IPS DF 19.7 (cell line): ENCODE results near the gene CLEC1A.

Experiments
- DNase-seq: peaks from one replicate; pipeline ENCODE4 v3.0.0-alpha.2; 2013; ENCODE audit warnings: low read depth, low spot score

The CLEC1A gene

DNA sequence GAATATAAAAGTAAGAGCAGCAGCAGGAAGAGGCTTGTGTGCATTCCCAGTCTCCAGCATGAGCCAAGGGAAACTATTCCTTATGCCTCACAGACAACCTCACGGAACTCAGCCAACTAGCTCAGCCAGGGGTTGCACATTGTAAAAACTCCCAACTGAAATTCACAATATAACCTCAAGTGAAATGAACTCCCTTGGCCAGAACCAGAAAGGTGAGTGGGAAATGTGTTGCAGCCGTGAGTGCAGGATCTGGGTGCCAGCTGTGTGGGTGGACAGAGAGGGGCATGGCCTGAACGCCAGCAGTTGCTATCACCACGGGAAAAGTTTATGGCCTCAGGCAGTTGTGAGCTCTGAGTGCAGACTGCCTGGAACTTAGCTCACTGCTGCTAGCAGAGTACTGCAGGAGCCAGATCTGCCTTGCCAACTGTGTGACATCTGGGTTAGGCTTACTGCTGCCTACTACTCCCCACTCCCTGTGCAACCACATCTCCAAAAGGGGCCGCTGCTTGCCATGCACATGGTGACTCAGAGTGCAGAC, 2.3 kb upstream of the CLEC1A start:
- DNase-seq: no peak

DNA sequence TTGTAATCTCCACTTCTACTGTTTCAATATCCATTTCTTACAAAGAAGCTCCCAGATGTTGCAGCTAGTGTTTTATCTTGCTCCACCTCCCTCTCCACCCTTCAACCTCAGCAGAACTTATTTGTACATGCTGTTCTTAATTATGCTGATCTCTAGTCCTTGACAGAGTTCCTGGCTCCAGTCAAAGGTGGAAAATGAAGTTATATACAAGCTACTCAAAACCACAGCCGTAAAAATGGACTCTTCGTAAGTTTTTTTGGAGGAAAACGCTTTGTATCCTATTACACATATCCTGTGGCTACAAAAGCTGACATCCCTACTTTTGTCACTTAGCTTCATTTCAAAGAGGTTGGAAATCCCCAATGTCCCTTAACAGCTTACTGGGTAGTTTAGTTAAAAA, 1.3 kb downstream of the CLEC1A start:
- DNase-seq: no peak

DNA sequence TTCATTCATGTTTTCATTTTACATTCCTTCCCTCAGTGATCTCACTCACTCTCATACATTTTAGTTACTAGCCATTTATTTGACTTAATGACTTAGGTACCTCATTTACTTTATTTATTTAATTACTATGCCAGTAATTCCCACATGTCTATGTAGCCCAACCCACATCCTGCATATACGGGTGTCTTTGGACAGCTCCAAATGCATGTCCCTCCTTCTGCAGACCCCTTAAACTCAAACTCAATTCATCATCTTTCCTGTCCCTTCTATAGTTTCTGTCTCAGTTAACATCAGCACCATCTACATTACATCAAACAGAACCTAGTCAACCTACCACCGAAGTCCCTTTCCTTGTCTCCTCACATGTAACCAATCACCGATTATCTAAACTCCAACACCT, 2.8 kb downstream of the CLEC1A start:
- DNase-seq: no peak

DNA sequence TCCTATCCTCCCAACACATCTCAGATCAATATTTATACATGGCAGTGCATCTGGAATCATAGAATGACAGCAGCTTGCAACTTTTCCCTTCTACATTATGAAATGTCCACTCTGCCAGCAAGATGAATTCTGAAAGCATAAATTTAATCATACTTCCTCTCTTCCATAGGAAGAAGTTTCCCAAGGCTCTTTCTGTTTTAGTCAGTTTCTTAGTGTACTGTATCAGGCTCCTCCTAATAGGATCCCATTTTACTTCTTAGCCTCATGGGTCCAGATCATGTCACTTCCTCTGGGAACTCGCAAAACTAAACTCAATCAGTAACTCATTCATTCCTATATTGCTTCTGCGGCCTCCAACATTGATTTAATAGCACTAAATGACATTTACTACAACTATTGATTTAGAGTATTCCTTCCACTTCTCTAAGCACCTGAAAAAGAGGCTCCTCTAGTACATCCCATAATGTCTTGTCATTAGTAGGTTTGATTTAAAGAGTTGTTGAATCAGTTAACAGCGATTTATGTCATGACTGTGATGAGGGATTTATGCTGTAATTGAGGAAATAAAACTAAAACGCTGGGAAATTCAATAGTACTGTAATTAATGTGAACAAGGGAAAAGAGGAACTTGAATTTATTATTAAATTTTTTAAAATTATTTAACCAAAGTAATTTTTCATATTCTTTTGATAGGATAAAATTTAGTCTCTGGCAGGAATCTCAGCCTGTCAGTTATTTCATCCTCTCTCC, 4.0 kb downstream of the CLEC1A start:
- no peak for DNase-seq

DNA sequence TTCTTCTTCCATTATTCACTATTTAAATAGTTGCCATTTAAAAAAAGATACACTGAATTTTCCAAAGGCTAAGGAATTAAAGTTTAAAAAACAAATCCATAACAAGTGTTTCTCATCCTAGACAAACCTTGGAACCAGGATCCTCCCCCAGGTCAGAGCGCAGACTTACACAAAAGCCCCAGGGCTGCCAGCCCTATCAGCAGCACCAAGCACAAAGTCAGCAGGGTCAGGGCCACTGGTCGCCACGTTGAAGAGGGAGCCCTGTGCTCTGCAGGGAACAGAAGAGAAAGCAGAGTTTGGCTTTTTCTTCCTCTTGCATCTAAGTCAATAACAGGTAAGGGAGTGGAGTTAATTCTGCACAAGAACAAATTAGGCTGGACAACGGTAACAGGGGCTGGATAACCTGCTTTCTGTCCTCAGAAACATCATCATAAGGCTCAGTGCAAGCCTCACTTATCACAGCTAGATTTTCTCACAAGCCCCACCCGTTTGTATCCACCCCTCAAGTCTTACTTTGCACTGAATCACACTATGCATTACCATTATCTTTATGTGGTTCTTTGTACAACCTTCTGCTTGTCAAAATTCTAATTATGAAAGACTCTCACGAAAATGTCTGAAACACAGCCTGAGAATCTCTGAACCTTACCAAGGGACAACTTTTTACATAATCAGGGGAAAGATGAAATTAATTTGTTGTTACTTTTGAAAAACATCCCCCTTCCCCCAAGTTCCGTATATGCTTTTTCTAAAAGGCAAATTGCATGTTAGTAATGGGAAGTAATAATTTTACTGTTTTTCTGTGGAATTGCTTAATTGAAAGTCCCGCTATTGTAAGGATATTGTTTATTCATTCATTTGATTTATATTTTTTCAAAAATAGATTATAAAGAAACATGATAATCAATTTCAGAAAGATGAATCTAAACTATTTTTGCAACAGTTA, 9.6 kb downstream of the CLEC1A start:
- DNase-seq: no peak

DNA sequence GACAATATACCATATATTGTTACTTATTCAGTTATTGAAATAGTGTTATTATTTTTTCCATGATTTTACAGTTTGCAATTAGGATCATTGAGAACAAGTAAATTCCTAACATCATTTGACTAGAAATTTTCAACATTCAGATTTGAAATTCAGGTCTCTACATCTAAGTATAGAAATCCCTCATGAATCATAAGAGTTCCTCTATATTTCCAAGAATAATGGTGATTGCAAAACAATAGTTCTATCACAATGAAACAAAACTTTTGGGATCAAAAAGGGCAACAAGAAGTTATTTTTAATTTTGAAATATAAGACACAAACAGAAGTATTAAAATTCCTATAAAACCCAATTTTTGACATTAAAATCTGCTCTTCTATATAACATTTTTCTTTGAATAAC, 10.8 kb downstream of the CLEC1A start:
- no peak for DNase-seq

DNA sequence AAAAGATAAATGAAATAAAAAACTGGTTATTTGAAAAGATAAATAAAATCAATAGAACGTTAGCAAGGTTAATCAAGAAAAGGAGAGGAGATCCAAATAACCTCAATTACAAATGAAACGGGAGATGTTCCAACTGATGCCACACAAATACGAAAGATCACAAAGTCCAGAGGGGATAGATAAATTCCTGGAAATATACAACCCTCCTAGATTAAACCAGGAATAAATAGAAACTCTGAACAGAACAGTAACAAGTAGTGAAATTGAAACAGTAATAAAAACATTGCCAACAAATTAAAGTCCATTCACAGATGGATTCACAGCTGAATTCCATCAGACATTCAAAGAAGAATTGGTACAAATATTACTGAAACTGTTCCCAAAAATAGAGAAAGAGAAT, 12.4 kb downstream of the CLEC1A start:
- DNase-seq: no peak

DNA sequence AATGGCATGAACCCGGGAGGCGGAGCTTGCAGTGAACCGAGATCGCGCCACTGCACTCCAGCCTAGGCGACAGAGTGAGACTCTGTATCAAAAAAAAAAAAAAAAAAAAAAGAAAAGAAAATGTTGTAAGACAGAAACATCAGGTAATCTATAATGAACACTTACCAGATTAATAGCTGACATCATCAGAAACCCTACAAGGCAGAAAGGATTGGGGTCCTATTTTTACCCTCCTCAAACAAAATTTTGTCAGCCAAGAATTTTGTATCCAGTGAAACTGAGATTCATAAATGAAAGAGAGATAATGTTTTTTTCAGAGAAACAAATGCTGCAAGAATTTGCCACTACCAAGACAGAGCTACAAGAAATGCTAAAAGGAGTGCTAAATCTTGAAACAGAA, 14.1 kb downstream of the CLEC1A start:
- no peak for DNase-seq

DNA sequence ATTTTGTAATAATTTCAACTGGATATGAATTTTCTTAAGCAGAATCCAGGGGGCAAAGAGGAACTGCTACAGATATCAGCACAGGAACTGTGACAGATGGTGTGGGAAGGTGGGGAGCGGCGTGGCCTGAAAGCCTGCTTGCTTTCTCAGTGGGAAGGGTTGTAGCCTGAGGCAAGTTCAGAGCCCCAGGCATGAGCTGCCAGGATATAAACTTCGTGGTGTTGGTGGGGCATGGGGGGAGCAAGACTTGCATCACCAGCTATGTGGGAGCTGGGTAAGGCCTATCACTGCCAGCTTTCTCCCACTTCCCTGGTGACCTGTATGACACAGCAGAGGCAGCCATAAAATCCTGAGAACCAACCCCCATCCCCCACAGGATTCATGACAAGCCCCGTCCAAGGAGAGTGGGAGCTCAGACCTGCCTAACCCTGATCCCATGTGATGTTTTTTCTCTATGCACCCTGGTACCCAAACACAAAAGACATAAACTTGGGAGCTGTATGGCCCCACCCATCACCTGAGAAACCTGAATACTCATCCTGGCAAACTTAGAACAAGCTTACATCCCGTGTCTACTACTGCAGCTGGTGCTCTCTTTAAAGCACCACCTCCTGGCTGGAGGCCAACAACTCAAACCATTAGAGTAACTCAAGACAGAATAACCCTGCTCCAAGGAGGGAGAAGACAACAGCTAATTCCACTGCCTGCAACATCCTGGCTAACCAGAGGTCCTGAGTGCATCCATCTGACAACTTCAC, 16.5 kb downstream of the CLEC1A start:
- no peak for DNase-seq

DNA sequence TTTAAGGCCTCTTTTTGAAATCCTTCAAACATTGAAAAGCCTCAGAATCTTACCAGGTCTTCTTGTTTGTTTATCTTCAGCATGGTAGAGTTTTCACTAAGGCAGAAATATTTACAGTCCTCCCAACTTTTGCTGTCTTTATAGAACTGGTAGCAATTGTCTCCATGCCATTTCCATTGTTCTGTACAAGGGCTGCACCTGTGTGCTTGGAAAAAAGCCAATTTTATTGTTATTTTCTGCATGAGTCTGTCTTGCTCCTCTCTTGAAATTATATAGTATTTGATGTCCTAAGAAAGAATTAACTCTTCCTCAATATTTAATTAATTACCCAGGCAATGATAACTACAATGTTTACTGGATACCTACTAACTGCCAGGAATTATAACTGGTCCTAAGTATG, 23.3 kb downstream of the CLEC1A start:
- DNase-seq: no peak

DNA sequence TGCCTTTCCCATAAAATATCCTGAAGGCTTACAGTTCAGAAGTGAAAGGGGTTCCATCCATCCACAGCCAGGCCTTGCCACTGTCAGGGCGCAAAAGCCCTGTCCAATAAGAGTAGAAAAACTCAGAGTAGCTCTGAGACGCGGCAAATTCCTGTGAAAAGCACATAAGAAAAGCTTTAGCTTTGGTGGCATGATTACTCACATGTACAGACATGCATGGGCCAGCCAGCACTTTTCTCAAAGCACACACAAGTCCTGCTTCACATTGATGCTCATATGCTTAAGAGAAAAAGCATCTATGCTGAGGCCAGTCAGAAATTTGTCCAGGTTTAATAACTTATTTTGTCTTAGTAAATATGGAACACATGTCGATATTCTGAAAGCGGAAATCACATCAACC, 25.5 kb downstream of the CLEC1A start:
- no peak for DNase-seq

DNA sequence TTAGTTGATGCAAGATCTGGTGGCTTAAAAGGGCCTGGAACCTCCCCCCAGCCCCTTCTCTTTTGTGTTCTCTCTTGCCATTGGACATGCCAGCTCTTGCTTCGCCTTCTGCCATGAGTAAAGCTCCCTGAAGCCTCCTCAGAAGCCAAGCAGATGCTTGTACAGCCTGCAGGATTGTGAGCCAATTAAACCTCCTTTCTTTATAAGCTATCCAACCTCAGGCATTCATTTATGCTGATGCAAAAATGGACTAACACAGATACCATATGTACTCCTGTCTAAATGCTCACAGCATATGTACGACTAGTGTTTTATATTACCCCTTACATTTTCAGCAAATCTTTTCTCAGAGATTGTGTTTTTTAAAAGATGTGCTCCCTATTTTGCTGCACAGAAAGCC, 26.7 kb downstream of the CLEC1A start:
- DNase-seq: no peak

DNA sequence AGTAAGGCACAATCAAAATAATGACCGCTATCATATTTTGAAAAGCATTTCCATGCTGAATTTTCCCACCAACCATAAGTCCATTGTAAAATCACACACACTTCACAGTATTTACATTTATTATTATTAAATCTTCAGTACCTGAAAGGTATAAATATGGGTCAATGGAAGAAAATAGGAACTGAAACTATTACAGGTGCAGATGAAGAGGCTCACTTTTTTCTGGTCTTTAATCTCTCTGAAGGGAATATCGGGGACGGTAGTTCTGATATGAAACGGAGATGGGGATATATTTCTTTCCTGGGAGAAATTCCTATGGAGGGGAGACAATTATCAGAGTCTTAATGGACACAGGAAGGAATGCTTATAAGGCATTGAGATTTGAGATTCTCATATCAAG, 28.4 kb downstream of the CLEC1A start:
- no peak for DNase-seq

DNA sequence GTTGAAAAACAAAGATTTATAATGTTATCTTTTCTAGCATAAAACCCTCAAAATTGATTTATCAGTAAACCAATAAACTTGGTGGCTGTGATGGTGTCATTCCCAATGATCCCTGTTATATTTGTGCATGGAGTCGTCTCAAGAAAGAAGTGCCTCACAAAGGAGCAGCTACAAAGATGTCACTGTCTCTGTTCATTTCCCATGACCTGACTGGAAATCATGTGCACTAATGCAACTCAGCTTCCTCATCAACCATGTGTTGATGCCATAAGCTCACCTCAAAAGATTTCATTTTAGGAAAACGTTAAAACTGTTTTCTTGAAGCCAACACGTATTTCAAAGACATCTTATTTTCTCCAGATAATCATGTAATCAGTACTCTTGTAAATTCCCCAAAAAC, 28.8 kb downstream of the CLEC1A start:
- DNase-seq: no peak

DNA sequence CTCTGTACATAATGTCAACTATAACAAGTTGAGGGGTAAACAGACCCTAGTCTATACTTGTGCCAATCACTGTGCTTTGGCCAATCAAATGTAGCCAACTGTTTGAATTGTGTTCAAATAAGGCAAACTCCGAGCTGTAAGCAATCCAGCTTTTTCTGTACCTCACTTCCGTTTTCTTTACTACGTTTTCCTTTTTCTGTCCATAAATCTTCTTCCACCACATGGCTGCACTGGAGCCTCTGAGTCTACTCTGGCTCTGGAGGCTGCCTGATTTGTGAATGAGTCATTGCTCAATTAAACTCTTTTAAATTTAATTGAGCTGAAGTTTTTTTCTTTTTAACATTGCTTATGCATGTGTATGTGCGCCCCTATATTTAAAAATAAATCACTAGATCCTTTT, 29.7 kb downstream of the CLEC1A start:
- DNase-seq: no peak

DNA sequence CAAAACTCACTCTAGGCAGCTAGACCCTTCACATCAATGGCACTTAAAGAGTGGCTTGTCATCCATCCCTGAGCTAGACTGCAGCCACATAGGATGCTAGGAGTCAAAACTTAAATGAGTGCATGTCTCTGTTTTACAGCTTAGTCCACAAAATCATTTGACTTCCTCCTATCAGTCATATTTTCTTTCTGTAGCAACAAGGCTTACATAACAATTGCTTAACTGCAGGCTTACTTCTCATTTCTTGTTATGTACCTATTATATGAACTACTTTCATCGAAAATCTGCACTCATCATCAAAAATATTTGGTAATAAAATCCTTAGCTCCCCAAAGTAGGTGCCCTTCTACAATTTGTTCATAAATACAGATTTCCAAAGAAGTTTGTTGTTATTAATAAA, 30.1 kb downstream of the CLEC1A start:
- no peak for DNase-seq

DNA sequence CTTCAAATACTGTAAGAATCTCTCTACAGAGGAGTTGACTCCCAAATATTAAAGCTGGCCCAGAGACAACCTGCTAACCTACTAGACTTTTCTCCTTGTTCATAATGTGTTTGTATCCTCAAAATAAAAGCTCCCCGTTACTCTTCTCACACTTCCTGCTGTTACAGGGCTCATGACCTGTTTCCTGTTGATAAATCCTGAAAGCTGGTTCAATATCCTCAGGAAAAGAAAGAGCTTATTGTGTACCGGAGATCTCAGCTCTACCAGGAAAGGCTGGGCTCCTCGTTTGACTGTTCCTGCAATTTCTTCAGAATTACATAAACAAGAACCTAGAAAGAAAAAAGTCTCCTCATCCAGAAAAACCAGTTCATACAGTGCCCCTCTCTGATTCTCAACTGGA, 30.8 kb downstream of the CLEC1A start:
- no peak for DNase-seq

DNA sequence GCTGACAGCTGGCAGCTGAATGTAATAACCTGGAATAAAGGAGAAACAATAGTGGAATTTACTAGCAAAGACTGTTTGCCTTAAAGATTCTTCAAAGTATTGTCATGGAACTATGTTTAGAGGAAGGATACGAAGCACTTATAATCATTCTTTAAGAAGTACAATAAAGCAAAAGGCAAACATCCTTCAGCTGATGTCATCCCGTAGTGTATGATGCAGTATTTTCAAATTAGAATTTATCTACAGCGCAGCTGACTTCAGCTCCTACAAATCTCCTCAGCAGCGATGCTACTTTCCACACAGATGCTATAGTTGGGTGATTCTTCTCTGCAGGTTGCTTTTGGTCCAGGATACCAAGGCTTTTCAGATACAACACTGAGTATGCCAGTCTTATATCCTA, 31.5 kb downstream of the CLEC1A start:
- no peak for DNase-seq

DNA sequence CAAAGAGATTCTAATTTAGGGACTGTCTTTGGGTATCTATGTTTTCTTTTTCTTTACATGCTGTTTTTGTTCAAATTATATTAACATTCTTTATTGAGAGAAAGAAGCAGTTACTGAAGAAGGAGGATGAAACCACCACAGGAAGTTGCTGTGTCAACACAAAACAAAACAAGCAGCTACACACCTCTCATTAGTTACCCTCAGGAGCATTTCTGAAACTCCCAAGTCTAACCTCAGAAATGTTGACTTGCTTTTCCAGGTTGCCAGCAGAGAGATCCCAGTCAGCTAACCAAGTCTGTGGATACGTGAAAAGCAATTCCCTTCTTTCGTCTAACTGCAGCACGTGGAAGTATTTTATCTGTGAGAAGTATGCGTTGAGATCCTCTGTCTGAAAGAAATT, 33.5 kb downstream of the CLEC1A start:
- DNase-seq: no peak

DNA sequence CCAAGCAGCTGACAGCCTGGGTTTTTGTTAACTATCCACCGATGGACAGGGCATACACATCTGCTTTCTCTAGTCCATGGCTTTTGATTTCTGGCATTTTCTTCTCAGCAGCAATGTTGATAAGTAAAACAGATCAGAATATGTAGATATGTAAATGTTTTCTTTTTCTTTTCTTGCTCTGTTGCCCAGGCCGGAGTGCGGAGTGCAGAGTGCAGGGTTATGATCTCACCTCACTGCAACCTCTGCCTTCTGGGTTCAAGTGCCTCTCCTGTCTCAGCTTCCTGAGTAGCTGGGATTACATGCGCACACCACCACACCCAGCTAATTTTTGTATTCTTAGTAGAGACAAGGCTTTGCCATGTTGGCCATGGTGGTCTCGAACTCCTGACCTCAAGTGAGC, 40.4 kb downstream of the CLEC1A start:
- DNase-seq: no peak

DNA sequence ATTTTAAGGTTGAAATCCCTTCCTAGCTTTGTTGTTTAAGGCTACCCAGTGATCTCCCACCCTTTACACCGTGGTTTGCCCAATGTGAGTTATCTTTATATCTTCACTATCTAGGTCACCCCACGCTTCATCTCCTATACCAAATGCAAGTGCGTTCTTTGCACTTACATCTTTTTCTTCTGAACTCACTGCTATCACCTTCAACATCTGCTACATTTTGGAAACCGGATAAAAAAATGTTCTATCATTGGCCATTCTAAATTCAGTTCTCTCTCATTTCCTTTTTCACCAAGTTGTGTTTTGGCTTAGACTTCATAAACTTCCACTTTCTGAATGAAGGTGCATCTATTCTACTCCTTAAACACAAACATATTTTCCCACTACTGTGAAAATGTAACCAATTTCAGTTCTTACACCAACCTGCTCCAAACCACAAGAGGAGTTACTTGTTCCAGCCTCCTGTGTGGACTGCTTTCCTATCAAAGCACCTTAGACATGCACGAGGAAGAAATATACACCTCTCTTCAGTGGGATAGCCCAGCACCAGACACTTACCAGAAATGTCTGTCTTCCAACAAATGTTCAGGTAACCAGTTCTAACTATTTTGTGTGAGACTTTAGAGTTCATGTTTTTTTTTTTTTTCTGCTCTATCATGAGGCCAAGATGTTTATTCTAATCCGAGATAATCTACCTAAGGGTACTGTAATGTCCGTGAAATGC, 46.4 kb downstream of the CLEC1A start:
- DNase-seq: no peak
